Smooth muscle cell of the pulmonary artery (primary cell): ENCODE data around the gene FREY1. TPM values are rescaled to one million over a fixed set of nuclear protein-coding genes. Genes with fewer than 3 reads are reported as not detected.

Source experiments
- total RNA-seq: library from RNA; depleted of rRNA; stranded (reverse); fragments of >200 nt; gene quantifications from 2 replicates; pipeline ENCODE4 v1.2.3, GENCODE V29; 2014

Gene FREY1
- total RNA-seq, result 1.5 and 1.6 TPM in 2 replicates

DNA sequence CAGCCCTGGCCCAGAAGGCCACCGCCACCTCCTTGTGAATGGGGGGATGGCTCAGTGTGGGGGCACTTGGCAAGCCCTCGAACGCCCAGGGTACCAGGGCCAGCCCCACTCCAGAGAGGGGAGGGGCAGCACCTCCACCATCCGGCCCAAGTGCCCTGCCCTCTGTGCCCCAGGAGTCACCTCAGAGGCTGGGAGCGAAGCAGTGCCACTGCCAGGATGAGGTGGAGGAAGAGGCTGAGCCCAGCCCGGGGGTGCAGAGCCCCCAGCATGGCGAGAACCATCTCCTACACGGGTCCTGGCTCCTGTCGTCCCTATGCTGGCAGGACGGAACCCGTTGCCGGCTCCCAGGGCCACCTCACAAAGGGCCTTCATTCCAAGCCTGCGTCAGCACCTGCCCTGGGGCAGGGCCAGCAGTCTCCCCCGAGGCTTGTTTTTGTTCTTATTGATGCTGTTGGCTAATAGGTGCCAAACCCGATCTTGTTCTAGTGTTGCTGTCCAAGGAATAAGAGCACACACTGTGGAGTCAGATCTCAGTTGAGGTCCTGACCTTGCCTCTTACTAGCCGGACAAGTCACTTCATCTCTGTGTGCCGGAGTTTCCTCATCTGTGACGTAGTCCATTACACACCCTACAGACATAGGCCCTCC is at the start of gene FREY1:
FREY1 (minus strand) TSS at position 307 of the 647 bp plus-strand sequence; CDS start at position 281, 26 bp downstream.

DNA sequence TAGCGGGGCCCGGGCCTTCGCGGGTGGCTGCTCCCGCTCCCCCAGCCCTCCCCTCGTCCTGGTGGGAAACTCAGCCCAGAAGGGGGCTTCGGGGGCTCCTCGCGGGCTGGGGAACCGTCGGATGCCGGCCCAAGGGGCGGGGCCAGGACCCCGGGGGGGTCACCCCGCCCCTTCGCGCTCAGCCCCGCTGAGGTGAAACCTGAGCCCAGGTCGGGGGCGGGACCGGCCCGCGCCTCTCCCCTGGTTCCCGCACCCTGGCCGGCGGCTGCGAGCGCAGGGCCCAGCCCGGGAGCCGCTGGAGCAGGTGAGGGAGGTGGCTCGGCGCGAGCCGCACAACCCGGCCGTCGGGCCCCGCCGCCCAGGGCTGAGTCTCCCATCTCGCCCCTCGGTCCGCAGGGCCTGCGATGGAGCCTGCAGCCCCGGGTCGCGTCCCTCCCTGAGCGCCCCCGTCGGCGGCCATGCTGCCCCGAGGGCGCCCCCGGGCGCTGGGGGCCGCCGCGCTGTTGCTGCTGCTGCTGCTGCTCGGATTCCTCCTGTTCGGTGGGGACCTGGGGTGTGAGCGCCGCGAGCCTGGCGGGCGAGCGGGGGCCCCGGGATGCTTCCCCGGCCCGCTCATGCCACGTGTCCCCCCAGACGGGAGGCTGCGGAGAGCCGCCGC is 15.5 kb upstream of the FREY1 start, which contains the start of gene LARGE2:
LARGE2 (plus strand) TSS at position 232 of the 658 bp plus-strand sequence; CDS start at position 459, 227 bp downstream.

GRCh38 chr11:45917623-45918330 is 10.7 kb upstream of the FREY1 start, which contains the start of gene PEX16:
PEX16 (minus strand) TSS chr11:45917877; CDS start chr11:45917811, 66 bp downstream.

GRCh38 chr11:45885274-45885920 is 21.7 kb downstream of the FREY1 start, which contains the start of gene MAPK8IP1:
MAPK8IP1 (plus strand) TSS chr11:45885651; CDS start chr11:45885821, 170 bp downstream.

Other genes with a start within 250 kb of the FREY1 start
- 0.73 and 3.6 TPM in 2 replicates for gene CHST1, start 241.6 kb downstream of the FREY1 start, total RNA-seq
- gene SLC35C1, start 102.1 kb downstream of the FREY1 start, total RNA-seq, result 13.1 and 17.7 TPM in 2 replicates
- 17.4 and 17.8 TPM in 2 replicates for gene CRY2, start 59.8 kb downstream of the FREY1 start, total RNA-seq
- 5.8 and 6.5 TPM in 2 replicates for gene MAPK8IP1, start 21.6 kb downstream of the FREY1 start, total RNA-seq
- gene PEX16, start 10.6 kb upstream of the FREY1 start, total RNA-seq, result 16.4 and 21.6 TPM in 2 replicates
- not detected in 2 replicates for gene LARGE2, start 15.4 kb upstream of the FREY1 start, total RNA-seq
- 18.2 and 21.9 TPM in 2 replicates for gene PHF21A, start 214.2 kb upstream of the FREY1 start, total RNA-seq